ENCODE results near the gene VMP1. TPM values are rescaled to one million over a fixed set of nuclear protein-coding genes. Genes with fewer than 3 reads are reported as not detected.

The VMP1 gene
- total and polyA plus RNA-seq, 12 donors: 20.5 to 98.9 (median 50.6) TPM

GRCh38 chr17:59783221-59784047, 76.0 kb downstream of the VMP1 start:
- ATAC-seq (peak in 3 of 8 donors; percentile 34 to 53 (median 45)), DNase-seq (no peak)
- H3K27ac ChIP-seq: peak overlapping the region in 8 of 10 donors; percentile 27 to 93 (median 62)
- peaks cover 0 to 23% (median 0%) of the 10 kb centered on the region in 9 donors for H3K36me3 ChIP-seq
- no peaks in the 10 kb centered on the region for H3K27me3 ChIP-seq
- 48 to 51% methylated on average over 5 of the region's 5 CpGs for WGBS, 2 donors
- peaks cover 6 to 72% (median 35%) of the 10 kb centered on the region in 9 donors for H3K4me1 ChIP-seq
- TF ChIP-seq CTCF (IDR thresholded peaks at IDR 0.05): no peak
- intact Hi-C loops (cut with DNase I): loop anchor here in 1 of 10 donors (10.0 kb wide), 1 partner anchor 51 kb away; no protein-coding TSS in a partner anchor
- H3K9me3 ChIP-seq: no peaks in the 10 kb centered on the region
- H3K4me3 ChIP-seq: no peak overlapping the region

- TF ChIP-seq CTCF (IDR thresholded peaks at IDR 0.05): no peak
- WGBS, 2 donors: 90 to 91% methylated on average over 8 of the region's 8 CpGs
- Histone ChIP-seq H3K4me3 (no peak overlapping the region), H3K27ac (peak overlapping the region in 7 of 10 donors; percentile 12 to 93 (median 76)), H3K4me1 (peaks cover 6 to 81% (median 35%) of the 10 kb centered on the region in 9 donors), H3K27me3 (no peaks in the 10 kb centered on the region), H3K9me3 (no peaks in the 10 kb centered on the region), H3K36me3 (peaks cover 0 to 6% (median 0%) of the 10 kb centered on the region in 9 donors)
- no peak for ATAC-seq
- intact Hi-C loops (cut with DNase I): loop anchor here in 3 of 10 donors (5.0 to 10.0 kb wide), 2 partner anchors 42 to 50 kb away; no protein-coding TSS in a partner anchor
- DNase-seq: no peak
These were observed 77.8 kb downstream of the VMP1 start for GRCh38 chr17:59785091-59785799.

- no peak for TF ChIP-seq CTCF (IDR thresholded peaks at IDR 0.05)
- WGBS, 2 donors: 54 to 58% methylated on average over 2 of the region's 2 CpGs
- DNase-seq (no peak), ATAC-seq (no peak)
- Histone ChIP-seq H3K27me3 (no peaks in the 10 kb centered on the region), H3K36me3 (peaks cover 0 to 5% (median 0%) of the 10 kb centered on the region in 9 donors), H3K9me3 (no peaks in the 10 kb centered on the region), H3K4me1 (peaks cover 6 to 90% (median 35%) of the 10 kb centered on the region in 9 donors), H3K27ac (peak overlapping the region in 9 of 10 donors; percentile 46 to 93 (median 76)), H3K4me3 (peak overlapping the region in 2 of 10 donors; percentile 11 to 16)
- intact Hi-C loops (cut with DNase I): loop anchor here in 3 of 10 donors (5.0 to 10.0 kb wide), 2 partner anchors 41 to 49 kb away; no protein-coding TSS in a partner anchor
These were observed 78.7 kb downstream of the VMP1 start for GRCh38 chr17:59786213-59786535.
